ENCODE data around the gene NRXN3.

DNA sequence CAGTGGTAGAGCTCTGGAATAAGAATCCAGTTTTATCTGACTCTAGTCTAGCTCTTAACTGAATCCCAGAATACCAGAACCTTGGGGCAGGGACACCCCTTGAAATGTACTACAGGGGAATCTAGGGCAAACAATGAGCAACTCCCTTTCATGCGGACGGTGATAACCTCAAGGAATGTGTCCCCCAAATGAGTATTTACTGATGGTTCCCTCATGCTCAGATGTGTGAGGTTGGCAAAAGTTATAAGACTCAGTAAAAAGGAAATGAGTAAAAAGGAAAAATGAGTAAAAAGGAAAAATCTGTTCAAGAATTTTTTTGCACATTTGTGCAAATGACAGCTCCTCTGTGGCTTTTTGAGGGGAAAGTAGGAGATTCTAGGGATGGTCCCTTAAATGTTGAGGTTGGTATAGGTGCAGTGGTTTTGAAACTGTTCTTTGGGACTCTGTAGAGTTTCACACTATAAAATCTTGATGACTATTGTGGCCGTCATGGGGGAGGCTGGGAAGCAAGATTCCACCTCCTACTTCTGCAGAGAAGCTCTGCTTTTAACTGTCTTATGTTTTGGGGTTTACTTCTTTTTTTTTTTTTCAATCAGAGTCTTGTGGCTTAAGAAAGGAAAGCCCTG, 58.6 kb downstream of the NRXN3 start:
- TF ChIP-seq CTCF (IDR thresholded peaks at IDR 0.05) (no peak), POLR2A (IDR thresholded peaks at IDR 0.05) (no peak)
